ENCODE measurements around the gene HS6ST2. TPM values are rescaled to one million over a fixed set of nuclear protein-coding genes. Genes with fewer than 3 reads are reported as not detected.

Gene HS6ST2
- total and polyA plus RNA-seq, 9 of the 15 experiments (the other 6 are each of a cell fraction or from before 2014, with no cell fraction given): not detected

- DNase-seq (ENCODE audit: extremely low read depth in 1 of 4, low spot score in 3 of 4) (no peak), ATAC-seq (no peak), FAIRE-seq (no peak)
- no peak for TF ChIP-seq GABPB2 (CRISPR knock-in tag; conservative IDR thresholded peaks at IDR 0.05)
- TF ChIP-seq, protein P1, sequence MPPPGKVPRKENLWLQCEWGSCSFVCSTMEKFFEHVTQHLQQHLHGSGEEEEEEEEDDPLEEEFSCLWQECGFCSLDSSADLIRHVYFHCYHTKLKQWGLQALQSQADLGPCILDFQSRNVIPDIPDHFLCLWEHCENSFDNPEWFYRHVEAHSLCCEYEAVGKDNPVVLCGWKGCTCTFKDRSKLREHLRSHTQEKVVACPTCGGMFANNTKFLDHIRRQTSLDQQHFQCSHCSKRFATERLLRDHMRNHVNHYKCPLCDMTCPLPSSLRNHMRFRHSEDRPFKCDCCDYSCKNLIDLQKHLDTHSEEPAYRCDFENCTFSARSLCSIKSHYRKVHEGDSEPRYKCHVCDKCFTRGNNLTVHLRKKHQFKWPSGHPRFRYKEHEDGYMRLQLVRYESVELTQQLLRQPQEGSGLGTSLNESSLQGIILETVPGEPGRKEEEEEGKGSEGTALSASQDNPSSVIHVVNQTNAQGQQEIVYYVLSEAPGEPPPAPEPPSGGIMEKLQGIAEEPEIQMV (tag; conservative IDR thresholded peaks at IDR 0.05; ENCODE audit: low read depth): no peak
- TF ChIP-seq, protein P2, sequence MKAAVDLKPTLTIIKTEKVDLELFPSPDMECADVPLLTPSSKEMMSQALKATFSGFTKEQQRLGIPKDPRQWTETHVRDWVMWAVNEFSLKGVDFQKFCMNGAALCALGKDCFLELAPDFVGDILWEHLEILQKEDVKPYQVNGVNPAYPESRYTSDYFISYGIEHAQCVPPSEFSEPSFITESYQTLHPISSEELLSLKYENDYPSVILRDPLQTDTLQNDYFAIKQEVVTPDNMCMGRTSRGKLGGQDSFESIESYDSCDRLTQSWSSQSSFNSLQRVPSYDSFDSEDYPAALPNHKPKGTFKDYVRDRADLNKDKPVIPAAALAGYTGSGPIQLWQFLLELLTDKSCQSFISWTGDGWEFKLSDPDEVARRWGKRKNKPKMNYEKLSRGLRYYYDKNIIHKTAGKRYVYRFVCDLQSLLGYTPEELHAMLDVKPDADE (conservative IDR thresholded peaks at IDR 0.05; ENCODE audit: control insufficient read depth, low read depth, low read length): no peak
- TF ChIP-seq, protein P3, sequence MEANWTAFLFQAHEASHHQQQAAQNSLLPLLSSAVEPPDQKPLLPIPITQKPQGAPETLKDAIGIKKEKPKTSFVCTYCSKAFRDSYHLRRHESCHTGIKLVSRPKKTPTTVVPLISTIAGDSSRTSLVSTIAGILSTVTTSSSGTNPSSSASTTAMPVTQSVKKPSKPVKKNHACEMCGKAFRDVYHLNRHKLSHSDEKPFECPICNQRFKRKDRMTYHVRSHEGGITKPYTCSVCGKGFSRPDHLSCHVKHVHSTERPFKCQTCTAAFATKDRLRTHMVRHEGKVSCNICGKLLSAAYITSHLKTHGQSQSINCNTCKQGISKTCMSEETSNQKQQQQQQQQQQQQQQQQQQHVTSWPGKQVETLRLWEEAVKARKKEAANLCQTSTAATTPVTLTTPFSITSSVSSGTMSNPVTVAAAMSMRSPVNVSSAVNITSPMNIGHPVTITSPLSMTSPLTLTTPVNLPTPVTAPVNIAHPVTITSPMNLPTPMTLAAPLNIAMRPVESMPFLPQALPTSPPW (CRISPR knock-in tag; IDR thresholded peaks at IDR 0.05): no peak
- no peak for TF ChIP-seq PHB2 (IDR thresholded peaks at IDR 0.05; ENCODE audit: low read depth)
- TF ChIP-seq ZNF395 (CRISPR knock-in tag; IDR thresholded peaks at IDR 0.05): no peak
- no peak for TF ChIP-seq CTBP1 (IDR thresholded peaks at IDR 0.05; ENCODE audit: borderline replicate concordance)
- Histone ChIP-seq H4K20me1 (replicated peaks; ENCODE audit: control insufficient read depth, insufficient read depth, low read length) (no peaks in the 10 kb centered on the region), H3K9me1 (ENCODE audit: control insufficient read depth, insufficient read depth, low read length) (no peaks in the 10 kb centered on the region), H3K27ac (ENCODE audit: extremely low read depth, low read depth, low read length) (no peak overlapping the region), H3K9me3 (replicated peaks; ENCODE audit: control insufficient read depth, insufficient read depth, low read depth, low read length) (no peaks in the 10 kb centered on the region), H3K9ac (ENCODE audit: insufficient read depth in 1 of 2, low read depth in 2 of 2, low read length in 2 of 2) (no peak overlapping the region), H2AFZ (ENCODE audit: low read depth, low read length) (no peak overlapping the region), H3K27me3 (ENCODE audit: control insufficient read depth in 2 of 2, insufficient read depth in 2 of 2, low read length in 2 of 2) (no peaks in the 10 kb centered on the region), H3K36me3 (ENCODE audit: control insufficient read depth, insufficient read depth, low read length) (no peaks in the 10 kb centered on the region), H3K4me3 (no peak overlapping the region), H3K79me2 (ENCODE audit: control insufficient read depth, insufficient read depth, low read length) (no peaks in the 10 kb centered on the region), H3K4me2 (ENCODE audit: insufficient read depth, low read length) (no peak overlapping the region), H3K4me1 (replicated peaks in 1 of 2; ENCODE audit: control insufficient read depth in 2 of 2, insufficient read depth in 2 of 2, low read length in 2 of 2) (no peaks in the 10 kb centered on the region)
- intact Hi-C loops (cut with micrococcal nuclease): no loop called here
- in situ Hi-C loops (cut with MboI): no loop called here
- BruUV-seq (replicated peaks): no TSS peak
- CTCF ChIA-PET (ENCODE audit: low intra/inter-chr PET ratio): no interaction called here
- POLR2A ChIA-PET: no interaction called here
These were observed 100.4 kb downstream of the HS6ST2 start for GRCh38 chrX:132858018-132858417.

Data from K562 (cell line).